ENCODE data around the gene ZNF438.

ZNF438 gene

DNA sequence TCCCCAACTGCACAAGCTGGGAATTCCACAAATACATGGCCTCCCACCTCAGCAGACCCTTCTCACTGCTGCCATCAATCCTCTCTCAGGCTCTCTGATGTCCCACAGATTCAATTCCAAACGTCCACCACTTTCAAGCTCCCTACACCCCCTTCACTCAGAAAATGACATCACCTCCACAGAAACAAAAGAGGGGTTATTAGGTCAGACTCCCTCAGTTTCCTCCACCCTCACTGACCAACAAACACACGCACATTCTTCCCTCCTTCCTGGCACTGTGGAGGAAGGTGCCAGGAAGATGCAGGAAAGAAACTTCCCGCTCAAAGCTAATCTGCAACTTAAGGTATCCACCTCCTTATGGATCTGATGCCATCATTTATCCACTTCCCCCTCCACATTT is 18.3 kb downstream of the ZNF438 start:
- DNase-seq (ENCODE audit: low read depth in 2 of 2) = no peak

DNA sequence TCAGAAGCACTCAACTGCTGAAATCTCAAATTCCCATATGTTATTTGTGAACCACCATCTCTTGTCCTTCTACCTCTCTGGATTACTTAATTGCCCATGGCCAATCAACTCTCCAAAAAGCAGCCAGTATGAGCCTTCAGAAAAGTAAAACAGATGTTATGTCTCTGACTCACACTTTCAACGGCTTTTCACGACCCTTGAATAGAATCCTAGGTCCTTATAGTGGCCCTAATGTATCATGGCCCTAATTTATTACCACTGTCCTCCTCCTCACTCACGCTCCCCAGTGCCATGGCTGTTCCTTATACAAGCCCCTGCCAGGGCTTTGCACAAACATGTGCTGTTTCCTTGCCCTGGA is 20.0 kb downstream of the ZNF438 start:
- DNase-seq (ENCODE audit: low read depth in 2 of 2) = no peak

DNA sequence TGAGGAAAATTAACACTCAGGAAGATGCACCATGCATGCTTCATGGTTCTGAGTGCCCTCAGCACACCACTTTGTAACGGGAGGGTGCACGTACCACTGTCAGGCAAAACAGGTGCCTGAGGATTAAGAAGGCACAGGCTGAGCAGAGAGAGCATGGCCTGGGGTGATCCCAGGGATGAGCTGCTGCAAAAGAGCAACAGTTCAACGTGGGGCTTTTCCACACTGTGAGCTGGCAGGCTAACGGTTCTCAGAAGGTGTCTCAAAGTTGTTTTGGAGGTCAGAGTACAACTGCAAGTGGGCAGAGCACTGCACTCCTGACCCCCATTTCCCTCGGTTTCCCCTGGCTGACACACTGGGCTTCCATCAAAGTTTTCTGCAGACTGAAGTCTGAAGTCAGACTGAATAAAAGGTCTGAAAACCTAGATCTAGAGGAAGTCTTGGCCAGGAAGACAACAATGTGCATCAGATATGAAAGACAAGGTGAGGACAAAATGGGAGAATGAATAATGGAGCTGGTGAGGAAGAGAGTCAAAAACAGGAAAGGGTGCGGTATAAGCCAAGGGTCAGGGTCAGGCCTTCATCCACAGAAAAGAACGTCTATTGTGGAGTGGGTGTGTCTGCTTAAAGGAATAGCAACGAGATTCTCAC is 20.5 kb downstream of the ZNF438 start:
- DNase-seq (ENCODE audit: low read depth in 2 of 2) = no peak

GRCh38 chr10:31010062-31010461 is 21.6 kb downstream of the ZNF438 start:
- no peak for DNase-seq (ENCODE audit: low read depth in 2 of 2)

GRCh38 chr10:31005895-31006294 is 25.8 kb downstream of the ZNF438 start:
- DNase-seq (ENCODE audit: low read depth in 2 of 2) = no peak

- DNase-seq (ENCODE audit: low read depth in 2 of 2) = no peak
Observed at GRCh38 chr10:31004611-31005193, 27.0 kb downstream of the ZNF438 start.

GRCh38 chr10:31001740-31002139 is 29.9 kb downstream of the ZNF438 start:
- no peak for DNase-seq (ENCODE audit: low read depth in 2 of 2)

- no peak for DNase-seq (ENCODE audit: low read depth in 2 of 2)
Observed at GRCh38 chr10:31000867-31001266, 30.8 kb downstream of the ZNF438 start.

DNA sequence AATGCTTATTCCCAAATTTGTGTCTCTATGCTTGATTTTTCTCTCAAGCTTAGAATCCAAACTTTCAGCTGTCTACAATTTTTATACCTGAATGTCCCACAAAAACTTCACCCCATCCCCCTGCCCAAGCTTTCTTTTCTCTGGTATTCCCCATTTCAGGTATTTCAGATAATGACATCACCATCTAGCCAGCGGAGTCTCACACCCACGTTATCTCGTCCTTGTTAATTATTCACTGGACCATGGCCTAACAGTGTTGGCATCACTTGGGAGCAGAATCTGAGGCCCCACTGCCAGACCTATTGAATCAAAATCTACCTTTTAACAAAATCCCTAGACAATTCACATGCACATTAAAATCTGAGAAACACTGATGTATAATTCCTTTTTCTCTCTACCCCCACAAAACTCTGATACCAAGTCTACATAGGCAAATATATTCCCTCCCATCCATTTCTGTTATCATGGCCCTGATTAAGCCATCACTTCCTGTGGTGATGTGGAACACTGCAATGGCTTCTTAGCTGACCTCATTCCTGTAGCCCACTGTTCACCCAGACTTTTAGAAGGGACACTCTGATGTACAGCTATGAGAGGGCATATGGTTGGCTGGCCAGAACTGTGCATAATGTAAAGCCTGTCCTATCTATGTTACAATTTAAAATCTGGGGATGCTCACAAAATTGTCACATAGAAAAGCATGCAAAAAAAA is 31.4 kb downstream of the ZNF438 start:
- DNase-seq (ENCODE audit: low read depth in 2 of 2) = no peak

DNA sequence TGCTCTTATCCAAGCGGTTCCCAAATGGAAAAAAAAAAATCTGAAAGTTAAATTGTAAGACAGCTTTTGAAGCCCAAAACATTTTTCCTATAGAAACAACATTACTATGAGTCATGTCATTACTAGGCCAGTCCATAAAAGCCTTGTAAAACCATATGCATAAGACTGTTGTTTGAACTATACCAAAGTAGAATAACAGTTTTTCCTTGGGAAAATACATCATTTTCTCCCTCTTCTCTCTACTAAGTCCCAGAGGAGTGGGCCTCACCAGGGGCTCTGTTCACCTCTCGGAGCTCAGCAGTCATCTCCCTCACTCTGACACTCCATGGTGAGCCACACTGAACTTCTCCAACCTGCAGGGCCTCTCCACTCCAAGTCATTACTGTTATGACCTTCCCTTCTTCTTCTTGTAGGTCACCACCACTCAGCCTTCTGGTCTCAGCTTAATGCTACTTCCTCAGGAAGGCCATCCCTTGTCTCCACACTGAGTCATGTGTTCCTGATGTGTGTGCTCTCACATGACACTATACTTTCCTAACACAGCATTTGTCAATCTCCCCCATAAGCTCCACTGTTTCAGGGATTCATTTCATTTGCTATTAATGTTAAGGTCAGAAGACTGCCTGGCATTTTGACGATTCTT is 32.5 kb downstream of the ZNF438 start:
- no peak for DNase-seq (ENCODE audit: low read depth in 2 of 2)

DNA sequence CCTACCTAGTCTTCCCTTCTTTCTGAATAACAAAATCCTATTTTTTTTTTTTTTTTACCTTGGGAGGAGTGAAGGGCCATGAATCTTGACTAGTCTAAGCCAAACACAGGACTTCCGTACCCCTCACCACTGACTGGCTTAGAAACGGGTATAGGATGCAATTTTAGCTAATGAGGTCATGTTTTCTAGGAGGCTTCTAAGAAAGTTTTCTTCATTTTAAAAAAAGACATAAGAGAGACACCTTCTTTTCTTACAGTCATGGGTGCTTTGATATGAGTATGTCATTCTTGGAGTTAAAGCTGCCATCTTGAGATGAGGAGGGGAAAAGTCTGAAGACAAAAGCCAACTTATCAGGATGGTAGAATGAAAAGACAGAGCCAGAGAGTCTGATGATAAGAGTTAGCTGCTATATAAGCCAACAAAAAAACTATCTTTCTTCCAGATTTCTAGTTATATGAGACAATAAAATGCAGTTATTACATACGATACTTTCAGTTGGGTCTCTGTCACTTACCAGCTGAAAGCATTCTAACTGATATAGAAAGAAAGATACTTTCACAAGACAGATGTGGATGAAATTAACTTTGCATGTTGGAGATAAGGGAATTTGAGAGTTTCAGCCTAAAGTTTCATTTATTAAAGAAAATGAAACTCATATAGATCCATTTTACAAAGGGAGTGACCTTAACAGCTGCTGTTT is 34.0 kb downstream of the ZNF438 start:
- DNase-seq (ENCODE audit: low read depth in 2 of 2) = no peak

DNA sequence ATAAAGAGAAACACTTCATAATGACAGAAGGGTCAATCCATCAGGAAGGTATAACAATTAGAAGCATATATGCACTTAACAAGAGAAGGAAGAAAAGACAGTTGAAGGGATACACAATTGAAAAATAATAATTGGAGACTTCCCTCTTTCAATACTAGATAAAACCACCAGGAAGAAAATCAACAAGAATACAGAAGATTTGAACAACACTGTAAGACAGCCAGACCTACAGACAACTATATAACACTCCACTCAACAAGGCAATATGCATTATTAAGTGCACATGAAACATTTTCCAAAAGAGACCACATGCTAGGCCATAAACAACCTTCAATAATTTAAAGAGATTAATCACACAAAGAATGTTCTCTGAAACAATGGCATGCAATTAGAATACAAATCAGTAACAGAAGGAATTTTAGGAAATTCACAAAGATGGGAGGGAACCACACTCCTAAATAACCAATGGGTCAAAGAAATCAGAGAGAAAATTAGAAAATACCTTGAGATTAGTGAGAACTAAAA is 35.1 kb downstream of the ZNF438 start:
- no peak for DNase-seq (ENCODE audit: low read depth in 2 of 2)

GRCh38 chr10:30995081-30995770 is 36.4 kb downstream of the ZNF438 start:
- DNase-seq (ENCODE audit: low read depth in 2 of 2) = no peak

GRCh38 chr10:30993155-30993554 is 38.5 kb downstream of the ZNF438 start:
- DNase-seq (ENCODE audit: low read depth in 2 of 2) = no peak

- DNase-seq (ENCODE audit: low read depth in 2 of 2) = no peak
Observed at GRCh38 chr10:30992681-30993080, 39.0 kb downstream of the ZNF438 start.

- no peak for DNase-seq (ENCODE audit: low read depth in 2 of 2)
Observed at GRCh38 chr10:30991647-30992011, 40.0 kb downstream of the ZNF438 start.

DNA sequence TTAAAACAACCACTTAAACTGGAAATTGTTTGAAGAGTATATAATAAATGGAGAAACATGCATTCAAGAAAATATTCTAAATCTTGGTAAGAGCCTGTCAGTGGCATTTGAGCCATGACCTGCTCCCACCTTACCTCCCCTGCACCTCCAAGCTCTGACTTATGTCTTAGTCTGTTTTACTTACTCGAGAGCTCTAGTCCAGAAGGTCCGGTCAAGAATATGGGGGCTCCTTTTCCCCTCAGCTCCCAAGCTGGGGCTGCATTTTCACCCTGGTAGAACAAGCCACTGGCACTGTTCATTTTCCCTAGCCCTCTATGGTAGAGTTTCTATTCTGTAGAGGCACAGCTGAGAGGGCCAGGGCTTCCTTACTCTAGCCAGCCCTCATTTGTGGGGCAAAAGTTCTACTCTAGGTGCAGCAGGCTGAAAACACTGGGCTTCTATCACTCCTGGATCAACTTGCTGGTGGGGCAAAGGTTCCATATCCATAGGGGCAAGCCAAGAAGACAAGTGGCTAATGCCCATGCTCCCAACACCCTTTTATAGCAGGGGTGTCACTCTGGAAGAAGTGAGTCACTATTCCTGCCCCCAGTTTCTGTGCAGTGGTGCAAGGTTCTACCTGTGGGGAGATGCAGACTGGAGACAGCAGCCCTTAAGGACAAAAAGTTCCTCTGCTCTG is 40.6 kb downstream of the ZNF438 start:
- DNase-seq (ENCODE audit: low read depth in 2 of 2) = no peak

- no peak for DNase-seq (ENCODE audit: low read depth in 2 of 2)
Observed at GRCh38 chr10:30990351-30990750, 41.3 kb downstream of the ZNF438 start.

GRCh38 chr10:30988831-30989435 is 42.7 kb downstream of the ZNF438 start:
- no peak for DNase-seq (ENCODE audit: low read depth in 2 of 2)

DNA sequence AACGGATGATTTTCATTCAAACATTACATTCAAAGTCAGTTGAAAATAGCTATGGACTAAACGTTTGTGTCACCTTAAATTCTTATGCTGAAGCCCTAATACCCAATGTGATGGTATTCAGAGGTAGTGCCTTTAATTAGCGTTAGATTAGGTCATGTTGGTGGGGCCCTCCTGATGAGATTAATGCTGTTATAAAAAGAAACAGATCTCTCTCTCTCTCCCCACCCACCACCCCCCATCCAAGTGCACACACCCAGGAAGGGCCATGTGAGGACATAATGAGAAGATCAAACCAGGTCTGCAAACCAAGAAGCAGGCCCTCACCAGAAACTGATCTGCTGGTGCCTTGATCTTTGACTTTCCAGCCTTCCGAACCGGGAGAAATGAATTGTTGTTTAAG is 44.2 kb downstream of the ZNF438 start:
- no peak for DNase-seq (ENCODE audit: low read depth in 2 of 2)

Data from stimulated activated CD4-positive, alpha-beta T cell treated with anti-CD3 and anti-CD28 coated beads, Interleukin-1b, Interleukin-23, amount 100 ng/mL, for 4 hours (primary cell).